DOHH2 (cell line): Measurements from ENCODE around the gene GPR176.

ENCODE experiments used
- H3F3A ChIP-seq: fragments of 200-600 bp; sonication (generic), shearing (Covaris generic); 2 replicates; pipeline ENCODE4 v1.6.0; 2016; ENCODE audit warnings: antibody characterized with exemption, mild to moderate bottlenecking; ENCODE audit not compliant: control insufficient read depth, insufficient read depth
- H3K27ac ChIP-seq: fragments of 200-600 bp; sonication (generic); 2 replicates; pipeline ENCODE4 v1.5.1; 2014; ENCODE audit warnings: low read depth, mild to moderate bottlenecking, low read length, moderate library complexity
- H3K27me3 ChIP-seq: fragments of 200-600 bp; sonication (generic); 2 replicates; pipeline ENCODE4 v1.6.1; 2014; ENCODE audit warnings: mild to moderate bottlenecking, low read length, mixed read lengths; ENCODE audit not compliant: control insufficient read depth
- H3K36me3 ChIP-seq: fragments of 200-600 bp; sonication (generic); 2 replicates; pipeline ENCODE4 v1.6.1; 2014; ENCODE audit warnings: mild to moderate bottlenecking, low read length, moderate library complexity, mixed read lengths; ENCODE audit not compliant: control insufficient read depth
- H3K4me1 ChIP-seq: fragments of 200-600 bp; sonication (generic); 2 replicates; pipeline ENCODE4 v1.6.1; 2014; ENCODE audit warnings: mild to moderate bottlenecking, low read length, mixed read lengths; ENCODE audit not compliant: control insufficient read depth
- H3K4me2 ChIP-seq: fragments of 200-600 bp; sonication (generic); 2 replicates; pipeline ENCODE4 v1.6.0; 2014; ENCODE audit warnings: mild to moderate bottlenecking, low read length, moderate library complexity
- H3K4me3 ChIP-seq: fragments of 200-600 bp; sonication (generic); 2 replicates; pipeline ENCODE4 v1.5.1; 2014; ENCODE audit warnings: mild to moderate bottlenecking, low read length, mixed read lengths
- H3K79me2 ChIP-seq: fragments of 200-600 bp; sonication (generic); 2 replicates; pipeline ENCODE4 v1.6.1; 2014; ENCODE audit warnings: mild to moderate bottlenecking, low read length, mixed read lengths; ENCODE audit not compliant: control insufficient read depth
- H3K9me2 ChIP-seq: fragments of 200-600 bp; sonication (generic); replicated peaks from 2 replicates; pipeline ENCODE4 v1.6.1; 2014; ENCODE audit warnings: mild to moderate bottlenecking, low read length, mixed read lengths; ENCODE audit not compliant: control insufficient read depth
- H3K9me3 ChIP-seq: fragments of 200-600 bp; sonication (generic); 2 replicates; pipeline ENCODE4 v1.6.1; 2014; ENCODE audit warnings: antibody characterized with exemption, low read length, mixed read lengths; ENCODE audit not compliant: control insufficient read depth, insufficient read depth
- H4K20me1 ChIP-seq: fragments of 200-600 bp; sonication (generic); 2 replicates; pipeline ENCODE4 v1.6.0; 2014; ENCODE audit warnings: low read depth, mild to moderate bottlenecking, antibody characterized with exemption, low read length, moderate library complexity; ENCODE audit not compliant: control insufficient read depth, insufficient read depth
- CTCF ChIP-seq: fragments of 200-600 bp; sonication (generic); IDR thresholded peaks from one replicate; pipeline ENCODE4 v1.5.1; 2014; ENCODE audit warnings: antibody characterized with exemption, mild to moderate bottlenecking, low read depth, low read length; ENCODE audit not compliant: poor library complexity, severe bottlenecking
- EZH2phosphoT487 ChIP-seq: fragments of 200-600 bp; sonication (generic); IDR thresholded peaks from 2 replicates; pipeline ENCODE4 v1.6.1; 2017; ENCODE audit warnings: borderline replicate concordance, mild to moderate bottlenecking, antibody characterized with exemption, low read length, moderate library complexity, mixed read lengths

Gene GPR176

GRCh38 chr15:39855400-39855799 is 64.7 kb downstream of the GPR176 start:
- H3K79me2 ChIP-seq: no peaks in the 10 kb centered on the region
- H3K9me3 ChIP-seq: no peaks in the 10 kb centered on the region
- H3K4me2 ChIP-seq: no peak overlapping the region
- H4K20me1 ChIP-seq: no peaks in the 10 kb centered on the region
- no peaks in the 10 kb centered on the region for H3K9me2 ChIP-seq
- H3K27ac ChIP-seq: no peak overlapping the region
- no peak overlapping the region for H3K4me3 ChIP-seq
- peaks cover 18% of the 10 kb centered on the region; the same call in 1 of the 2 replicates for H3K27me3 ChIP-seq
- TF ChIP-seq EZH2phosphoT487 (no peak), CTCF (no peak)
- no peaks in the 10 kb centered on the region for H3K4me1 ChIP-seq
- H3F3A ChIP-seq: no peaks in the 10 kb centered on the region
- no peaks in the 10 kb centered on the region for H3K36me3 ChIP-seq

GRCh38 chr15:39854161-39854560 is 65.9 kb downstream of the GPR176 start:
- no peak overlapping the region for H3K4me2 ChIP-seq

GRCh38 chr15:39852250-39852649 is 67.8 kb downstream of the GPR176 start:
- no peak overlapping the region for H3K27ac ChIP-seq
- H3K36me3 ChIP-seq: no peaks in the 10 kb centered on the region
- no peak for TF ChIP-seq CTCF
- no peak for TF ChIP-seq EZH2phosphoT487
- no peaks in the 10 kb centered on the region for H3K4me1 ChIP-seq
- no peak overlapping the region for H3K4me3 ChIP-seq
- H3K79me2 ChIP-seq: no peaks in the 10 kb centered on the region
- H4K20me1 ChIP-seq: no peaks in the 10 kb centered on the region
- H3K27me3 ChIP-seq: peaks cover 18% of the 10 kb centered on the region; the same call in 1 of the 2 replicates
- H3K9me2 ChIP-seq: no peaks in the 10 kb centered on the region
- H3K9me3 ChIP-seq: no peaks in the 10 kb centered on the region
- H3F3A ChIP-seq: no peaks in the 10 kb centered on the region
- H3K4me2 ChIP-seq: no peak overlapping the region

More at GRCh38 chr15:39854161-39854560, 65.9 kb downstream of the GPR176 start:
- Histone ChIP-seq H3K79me2 (no peaks in the 10 kb centered on the region), H3K4me1 (no peaks in the 10 kb centered on the region), H3K36me3 (no peaks in the 10 kb centered on the region), H3K9me2 (no peaks in the 10 kb centered on the region), H3K9me3 (no peaks in the 10 kb centered on the region), H3F3A (no peaks in the 10 kb centered on the region), H3K4me3 (no peak overlapping the region), H4K20me1 (no peaks in the 10 kb centered on the region), H3K27ac (no peak overlapping the region), H3K27me3 (peaks cover 18% of the 10 kb centered on the region; the same call in 1 of the 2 replicates)
- TF ChIP-seq EZH2phosphoT487 (no peak), CTCF (no peak)
